ENCODE data around the gene IGFL1. TPM values are rescaled to one million over a fixed set of nuclear protein-coding genes. Genes with fewer than 3 reads are reported as not detected.

Gene IGFL1
- total and polyA plus RNA-seq, 2 experiments from 2014 or later, result not detected

GRCh38 chr19:46232468-46232867 lies 2.9 kb downstream of the IGFL1 start:
- no peaks in the 10 kb centered on the region for H3K9me2 ChIP-seq (ENCODE audit: insufficient read depth)

More at GRCh38 chr19:46232468-46232867, 2.9 kb downstream of the IGFL1 start:
- no peaks in the 10 kb centered on the region for H3K9me3 Mint-ChIP-seq
- no peaks in the 10 kb centered on the region for H3K4me1 Mint-ChIP-seq
- no peak overlapping the region for H3K4me3 Mint-ChIP-seq
- no peaks in the 10 kb centered on the region for H3K27me3 ChIP-seq (ENCODE audit: insufficient read depth)
- no peak overlapping the region for H3K27ac ChIP-seq (ENCODE audit: low read depth)
- ATAC-seq, result no peak
- no peaks in the 10 kb centered on the region for H3F3A ChIP-seq (replicated peaks; ENCODE audit: low read depth)
- H3K36me3 ChIP-seq (ENCODE audit: insufficient read depth), result no peaks in the 10 kb centered on the region
- no peaks in the 10 kb centered on the region for H3K79me2 ChIP-seq (replicated peaks; ENCODE audit: insufficient read depth)
- no peaks in the 10 kb centered on the region for H3K36me3 Mint-ChIP-seq (ENCODE audit: low read depth)
- no peak for DNase-seq (ENCODE audit: low spot score)
- H3K4me1 ChIP-seq (ENCODE audit: insufficient read depth), result no peaks in the 10 kb centered on the region
- H3K4me3 ChIP-seq, result no peak overlapping the region
- no peak overlapping the region for H3K4me2 ChIP-seq
- no peak overlapping the region for H3K27ac Mint-ChIP-seq
- H4K20me1 ChIP-seq (replicated peaks; ENCODE audit: insufficient read depth), result no peaks in the 10 kb centered on the region
- no peak overlapping the region for H2AFZ ChIP-seq
- peaks cover 5% of the 10 kb centered on the region for H3K27me3 Mint-ChIP-seq (ENCODE audit: insufficient read depth, low read depth, poor library complexity)
- no peak for TF ChIP-seq REST (IDR thresholded peaks at IDR 0.05; ENCODE audit: unreplicated experiment)
- no peak for TF ChIP-seq EZH2phosphoT487 (IDR thresholded peaks at IDR 0.05; ENCODE audit: unreplicated experiment)
- TF ChIP-seq EZH2 (IDR thresholded peaks at IDR 0.05; ENCODE audit: low read depth, unreplicated experiment), result no peak
- no peak for TF ChIP-seq ZNF462 (CRISPR knock-in tag; IDR thresholded peaks at IDR 0.05)
- TF ChIP-seq POLR2AphosphoS5 (IDR thresholded peaks at IDR 0.05; ENCODE audit: low read depth), result no peak
- no peak for TF ChIP-seq ETS1 (IDR thresholded peaks at IDR 0.05)
- TF ChIP-seq STAT1 (IDR thresholded peaks at IDR 0.05; ENCODE audit: unreplicated experiment), result no peak
- TF ChIP-seq NANOG (IDR thresholded peaks at IDR 0.05; ENCODE audit: borderline replicate concordance), result no peak
- TF ChIP-seq ZNF114 (CRISPR knock-in tag; IDR thresholded peaks at IDR 0.05), result no peak
- TF ChIP-seq JUNB (IDR thresholded peaks at IDR 0.05; ENCODE audit: unreplicated experiment), result no peak
- TF ChIP-seq ZNF331 (CRISPR knock-in tag; IDR thresholded peaks at IDR 0.05; ENCODE audit: low read depth), result no peak
- no peak for TF ChIP-seq CTCF (conservative IDR thresholded peaks at IDR 0.05; ENCODE audit: low read depth in 2 of 2)
- TF ChIP-seq CREB1 (CRISPR knock-in tag; IDR thresholded peaks at IDR 0.05; ENCODE audit: low read depth), result no peak
